GM03348 (cell line): ENCODE results near the gene NUP133.
"Not testable (repeated sequence)": the region's sequence is repeated elsewhere in the genome, so short reads cannot be mapped to it uniquely, and the experiment has no call there.

Source experiments
- DNase-seq: peaks from one replicate; pipeline ENCODE4 v3.0.0; 2012; ENCODE audit warnings: low spot score

The NUP133 gene

GRCh38 chr1:229508823-229509337 is 739 bp upstream of the NUP133 start:
- DNase-seq, result no peak

- DNase-seq, result no peak
These were observed 639 bp downstream of the NUP133 start for GRCh38 chr1:229507502-229507901.

GRCh38 chr1:229506633-229507032 is 1.5 kb downstream of the NUP133 start:
- no peak for DNase-seq

GRCh38 chr1:229495782-229496181 is 12.4 kb downstream of the NUP133 start:
- DNase-seq, result no peak

- DNase-seq, result no peak
These were observed 21.0 kb downstream of the NUP133 start for GRCh38 chr1:229487181-229487580.

GRCh38 chr1:229485318-229485717 is 22.8 kb downstream of the NUP133 start:
- DNase-seq, result no peak

- DNase-seq, result no peak
These were observed 25.6 kb downstream of the NUP133 start for GRCh38 chr1:229482511-229482910.

GRCh38 chr1:229480495-229480894 is 27.6 kb downstream of the NUP133 start:
- DNase-seq, result no peak

- no peak for DNase-seq
These were observed 28.3 kb downstream of the NUP133 start for GRCh38 chr1:229479660-229480399.

- DNase-seq, result no peak
These were observed 29.3 kb downstream of the NUP133 start for GRCh38 chr1:229478852-229479251.

- not testable (repeated sequence) for DNase-seq
These were observed 32.3 kb downstream of the NUP133 start for GRCh38 chr1:229475859-229476258.

- DNase-seq, result no peak
These were observed 33.6 kb downstream of the NUP133 start for GRCh38 chr1:229474509-229474908.

- DNase-seq, result no peak
These were observed 37.0 kb downstream of the NUP133 start for GRCh38 chr1:229471175-229471574.

GRCh38 chr1:229470406-229471043 is 37.6 kb downstream of the NUP133 start:
- DNase-seq, result no peak

GRCh38 chr1:229466887-229467286 is 41.3 kb downstream of the NUP133 start:
- no peak for DNase-seq

- DNase-seq, result no peak
These were observed 43.5 kb downstream of the NUP133 start for GRCh38 chr1:229464672-229465071.

GRCh38 chr1:229461032-229461668 is 47.0 kb downstream of the NUP133 start:
- no peak for DNase-seq

- DNase-seq, result no peak
These were observed 48.3 kb downstream of the NUP133 start for GRCh38 chr1:229459815-229460214.

GRCh38 chr1:229457436-229457835 is 50.7 kb downstream of the NUP133 start:
- no peak for DNase-seq

GRCh38 chr1:229456016-229456415 is 52.1 kb downstream of the NUP133 start:
- no peak for DNase-seq

GRCh38 chr1:229454056-229454455 is 54.1 kb downstream of the NUP133 start:
- DNase-seq, result no peak

GRCh38 chr1:229452956-229453801 is 55.0 kb downstream of the NUP133 start:
- no peak for DNase-seq
